Stimulated activated CD4-positive, alpha-beta T cell treated with anti-CD3 and anti-CD28 coated beads, Interleukin-1b, Interleukin-23, amount 100 ng/mL, for 4 hours (primary cell): ENCODE data around the gene CRYBG2.

Experiments
- DNase-seq, 2 donors: peaks; one replicate each; pipeline ENCODE4 v3.0.0-alpha.2; 2020; ENCODE audit warnings: low read depth in 2 of 2

The CRYBG2 gene

GRCh38 chr1:26281091-26281958 is 72.6 kb downstream of the CRYBG2 start:
- no peak for DNase-seq

GRCh38 chr1:26280333-26281042 is 73.4 kb downstream of the CRYBG2 start:
- no peak for DNase-seq

- DNase-seq = peak; percentile 75 to 81
These were observed 74.2 kb downstream of the CRYBG2 start, which contains the start of gene SH3BGRL3 for GRCh38 chr1:26279456-26280332. TSS of gene SH3BGRL3 (plus strand) at chr1:26280086. CDS start at chr1:26280156, 70 bp downstream.

GRCh38 chr1:26278724-26279455 is 75.0 kb downstream of the CRYBG2 start:
- DNase-seq = peak in 1 of 2 donors; percentile 48

- no peak for DNase-seq
These were observed 75.6 kb downstream of the CRYBG2 start for GRCh38 chr1:26278303-26278702.

GRCh38 chr1:26277719-26278118 is 76.2 kb downstream of the CRYBG2 start:
- no peak for DNase-seq

GRCh38 chr1:26277261-26277661 is 76.7 kb downstream of the CRYBG2 start:
- DNase-seq = no peak

- no peak for DNase-seq
These were observed 77.5 kb downstream of the CRYBG2 start for GRCh38 chr1:26276432-26276838.

GRCh38 chr1:26275580-26276431 is 78.1 kb downstream of the CRYBG2 start:
- peak; percentile 63 to 82 for DNase-seq

- DNase-seq = no peak
These were observed 79.0 kb downstream of the CRYBG2 start for GRCh38 chr1:26274801-26275425.
